GM23338 (cell line): ENCODE data around the gene TBCD. TPM values are rescaled to one million over a fixed set of nuclear protein-coding genes. Genes with fewer than 3 reads are reported as not detected.

Experiments
- ATAC-seq: fragments of 200-7000 bp; cut with Tn5 transposase; 3 replicates; pipeline ENCODE4 v1.9.1; 2020
- DNase-seq: peaks from one replicate; pipeline ENCODE4 v3.0.0-alpha.2; 2015; ENCODE audit warnings: low spot score
- H2AFZ ChIP-seq: fragments of 200-600 bp; sonication (generic); 2 replicates; pipeline ENCODE4 v1.8.0; 2016; ENCODE audit warnings: antibody characterized with exemption, mild to moderate bottlenecking, moderate library complexity
- H3F3A ChIP-seq: fragments of 200-600 bp; sonication (generic); replicated peaks from 2 replicates; pipeline ENCODE4 v1.8.0; 2017; ENCODE audit warnings: antibody characterized with exemption, mixed run types, low read depth
- H3K27ac ChIP-seq: fragments of 200-600 bp; sonication (generic); 2 replicates; pipeline ENCODE4 v1.6.1; 2016; ENCODE audit warnings: low read depth
- H3K27me3 ChIP-seq: fragments of 200-600 bp; sonication (generic); 2 replicates; pipeline ENCODE4 v1.8.0; 2016; ENCODE audit warnings: mild to moderate bottlenecking, mixed run types, moderate library complexity; ENCODE audit not compliant: insufficient read depth
- H3K36me3 ChIP-seq: fragments of 200-600 bp; sonication (generic); 2 replicates; pipeline ENCODE4 v1.8.0; 2016; ENCODE audit warnings: mild to moderate bottlenecking; ENCODE audit not compliant: insufficient read depth
- H3K4me1 ChIP-seq: fragments of 200-600 bp; sonication (generic); 2 replicates; pipeline ENCODE4 v1.8.0; 2016; ENCODE audit warnings: mild to moderate bottlenecking, moderate library complexity; ENCODE audit not compliant: insufficient read depth
- H3K4me2 ChIP-seq: fragments of 200-600 bp; sonication (generic); 2 replicates; pipeline ENCODE4 v1.7.1; 2017; ENCODE audit warnings: mixed run types
- H3K4me3 ChIP-seq: fragments of 200-600 bp; sonication (generic); 2 replicates; pipeline ENCODE4 v1.6.1; 2016; ENCODE audit warnings: mixed run types
- H3K79me2 ChIP-seq: fragments of 200-600 bp; sonication (generic); replicated peaks from 2 replicates; pipeline ENCODE4 v1.8.0; 2017; ENCODE audit warnings: mild to moderate bottlenecking; ENCODE audit not compliant: insufficient read depth
- H3K9me2 ChIP-seq: fragments of 200-600 bp; sonication (generic); 2 replicates; pipeline ENCODE4 v1.8.0; 2017; ENCODE audit not compliant: insufficient read depth
- H4K20me1 ChIP-seq: fragments of 200-600 bp; sonication (generic); replicated peaks from 2 replicates; pipeline ENCODE4 v1.8.0; 2017; ENCODE audit warnings: mild to moderate bottlenecking; ENCODE audit not compliant: insufficient read depth
- H3K27ac Mint-ChIP-seq: 2 replicates; pipeline ENCODE4 v1.8.0; 2020; ENCODE audit warnings: inconsistent platforms, mild to moderate bottlenecking, moderate library complexity, mixed read lengths
- H3K27me3 Mint-ChIP-seq: 3 replicates; pipeline ENCODE4 v1.8.0; 2022; ENCODE audit warnings: low read depth, mild to moderate bottlenecking, moderate library complexity, mixed read lengths, inconsistent platforms; ENCODE audit not compliant: insufficient read depth, poor library complexity
- H3K36me3 Mint-ChIP-seq: 3 replicates; pipeline ENCODE4 v1.8.0; 2021; ENCODE audit warnings: low read depth, mild to moderate bottlenecking, inconsistent platforms, moderate library complexity, mixed read lengths
- H3K4me1 Mint-ChIP-seq: 3 replicates; pipeline ENCODE4 v1.8.0; 2020; ENCODE audit warnings: mild to moderate bottlenecking, inconsistent platforms, mixed read lengths
- H3K4me3 Mint-ChIP-seq: 3 replicates; pipeline ENCODE4 v1.8.0; 2021; ENCODE audit warnings: moderate library complexity, mild to moderate bottlenecking, inconsistent platforms, mixed read lengths
- H3K9me3 Mint-ChIP-seq: 3 replicates; pipeline ENCODE4 v1.8.0; 2020; ENCODE audit warnings: moderate library complexity, mild to moderate bottlenecking, inconsistent platforms, mixed read lengths
- CREB1 ChIP-seq: fragments of 250-450 bp; sonication (Bioruptor Pico); IDR thresholded peaks from 2 replicates; pipeline ENCODE4 v1.5.0; 2020; ENCODE audit warnings: low read depth, mild to moderate bottlenecking, moderate library complexity
- ETS1 ChIP-seq: IDR thresholded peaks from 2 replicates; pipeline ENCODE4 v1.6.1; 2016; ENCODE audit warnings: antibody characterized with exemption
- EZH2 ChIP-seq: fragments of 200-600 bp; sonication (generic); IDR thresholded peaks from one replicate; pipeline ENCODE4 v1.8.0; 2017; ENCODE audit warnings: antibody characterized with exemption, mild to moderate bottlenecking, low read depth; ENCODE audit not compliant: unreplicated experiment
- EZH2phosphoT487 ChIP-seq: fragments of 200-600 bp; sonication (generic); IDR thresholded peaks from one replicate; pipeline ENCODE4 v1.8.1; 2018; ENCODE audit warnings: antibody characterized with exemption; ENCODE audit not compliant: unreplicated experiment
- JUNB ChIP-seq: IDR thresholded peaks from one replicate; pipeline ENCODE4 v1.6.1; 2016; ENCODE audit warnings: antibody characterized with exemption; ENCODE audit not compliant: unreplicated experiment
- NANOG ChIP-seq: IDR thresholded peaks from 2 replicates; pipeline ENCODE4 v1.6.1; 2016; ENCODE audit warnings: antibody characterized with exemption, borderline replicate concordance
- POLR2AphosphoS5 ChIP-seq: IDR thresholded peaks from 2 replicates; pipeline ENCODE4 v1.6.1; 2016; ENCODE audit warnings: antibody characterized with exemption, low read depth
- REST ChIP-seq: IDR thresholded peaks from one replicate; pipeline ENCODE4 v1.6.1; 2018; ENCODE audit warnings: antibody characterized with exemption; ENCODE audit not compliant: unreplicated experiment
- STAT1 ChIP-seq: IDR thresholded peaks from one replicate; pipeline ENCODE4 v1.6.1; 2016; ENCODE audit warnings: antibody characterized with exemption; ENCODE audit not compliant: unreplicated experiment
- ZNF114 ChIP-seq: fragments of 250-450 bp; sonication (Bioruptor Pico); IDR thresholded peaks from 2 replicates; pipeline ENCODE4 v1.5.0; 2020; ENCODE audit warnings: mild to moderate bottlenecking, moderate library complexity
- ZNF331 ChIP-seq: fragments of 250-450 bp; sonication (Bioruptor Pico); IDR thresholded peaks from 2 replicates; pipeline ENCODE4 v1.5.0; 2020; ENCODE audit warnings: low read depth, mild to moderate bottlenecking, moderate library complexity
- polyA plus RNA-seq: library from polyadenylated mRNA; unstranded; fragments of >200 nt; fragmentation: Nextera tagmentation; extraction: Ambion mirVana; gene quantifications from 2 replicates; pipeline ENCODE4 v1.2.1, GENCODE V29; 2016
- total RNA-seq: library from RNA; depleted of rRNA; stranded (reverse); fragments of >200 nt; shearing (Covaris generic); gene quantifications from 2 replicates; pipeline ENCODE4 v1.2.3, GENCODE V29; 2014
- TF ChIP-seq, protein P1 (sequence below), 2 experiments: fragments of 200-600 bp in 1 of 2; sonication (generic) in 1 of 2; conservative IDR thresholded peaks; 2 replicates each; pipeline versions ENCODE4 v1.5.1 to v1.6.1; 2016 to 2017; ENCODE audit warnings: antibody characterized with exemption in 2 of 2, low read depth in 2 of 2, mild to moderate bottlenecking in 2 of 2, moderate library complexity in 1 of 2

The TBCD gene
- total and polyA plus RNA-seq, 2 experiments from 2014 or later = 75.0 to 116 TPM

GRCh38 chr17:82869536-82869935, 117.7 kb downstream of the TBCD start:
- H3K4me2 ChIP-seq = no peak overlapping the region
- peak overlapping the region; percentile 50; the same call in 1 of the 2 replicates for H3K27ac ChIP-seq
- no peak overlapping the region for H2AFZ ChIP-seq
- peaks cover 18% of the 10 kb centered on the region for H3K27me3 Mint-ChIP-seq
- H3K27ac Mint-ChIP-seq = peak overlapping the region; percentile 58; the same call in 1 of the 2 replicates
- TF ChIP-seq ETS1 (no peak), ZNF114 (CRISPR knock-in tag) (no peak), POLR2AphosphoS5 (no peak), REST (no peak), EZH2phosphoT487 (no peak)
- TF ChIP-seq, protein P1, sequence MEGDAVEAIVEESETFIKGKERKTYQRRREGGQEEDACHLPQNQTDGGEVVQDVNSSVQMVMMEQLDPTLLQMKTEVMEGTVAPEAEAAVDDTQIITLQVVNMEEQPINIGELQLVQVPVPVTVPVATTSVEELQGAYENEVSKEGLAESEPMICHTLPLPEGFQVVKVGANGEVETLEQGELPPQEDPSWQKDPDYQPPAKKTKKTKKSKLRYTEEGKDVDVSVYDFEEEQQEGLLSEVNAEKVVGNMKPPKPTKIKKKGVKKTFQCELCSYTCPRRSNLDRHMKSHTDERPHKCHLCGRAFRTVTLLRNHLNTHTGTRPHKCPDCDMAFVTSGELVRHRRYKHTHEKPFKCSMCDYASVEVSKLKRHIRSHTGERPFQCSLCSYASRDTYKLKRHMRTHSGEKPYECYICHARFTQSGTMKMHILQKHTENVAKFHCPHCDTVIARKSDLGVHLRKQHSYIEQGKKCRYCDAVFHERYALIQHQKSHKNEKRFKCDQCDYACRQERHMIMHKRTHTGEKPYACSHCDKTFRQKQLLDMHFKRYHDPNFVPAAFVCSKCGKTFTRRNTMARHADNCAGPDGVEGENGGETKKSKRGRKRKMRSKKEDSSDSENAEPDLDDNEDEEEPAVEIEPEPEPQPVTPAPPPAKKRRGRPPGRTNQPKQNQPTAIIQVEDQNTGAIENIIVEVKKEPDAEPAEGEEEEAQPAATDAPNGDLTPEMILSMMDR (conservative IDR thresholded peaks at IDR 0.05; ENCODE audit: low read depth in 2 of 2) = no peak
- peaks cover 12% of the 10 kb centered on the region for H3K4me1 Mint-ChIP-seq
- H3K4me1 ChIP-seq = no peaks in the 10 kb centered on the region
- DNase-seq = no peak
- no peak overlapping the region for H3K4me3 Mint-ChIP-seq
- H3K27me3 ChIP-seq = no peaks in the 10 kb centered on the region
- no peak for ATAC-seq
- peaks cover 24% of the 10 kb centered on the region for H3K36me3 Mint-ChIP-seq
- H3K4me3 ChIP-seq = no peak overlapping the region
- H3F3A ChIP-seq = no peaks in the 10 kb centered on the region
- 0 out of 2 replicates have a peak, but pooled peaks cover 5% of the 10 kb centered on the region for H4K20me1 ChIP-seq
- peaks cover 40% of the 10 kb centered on the region for H3K79me2 ChIP-seq
- H3K36me3 ChIP-seq = no peaks in the 10 kb centered on the region; the same call in 1 of the 2 replicates
- no peaks in the 10 kb centered on the region; the same call in 2 of the 3 replicates for H3K9me3 Mint-ChIP-seq
- H3K9me2 ChIP-seq = no peaks in the 10 kb centered on the region

DNA sequence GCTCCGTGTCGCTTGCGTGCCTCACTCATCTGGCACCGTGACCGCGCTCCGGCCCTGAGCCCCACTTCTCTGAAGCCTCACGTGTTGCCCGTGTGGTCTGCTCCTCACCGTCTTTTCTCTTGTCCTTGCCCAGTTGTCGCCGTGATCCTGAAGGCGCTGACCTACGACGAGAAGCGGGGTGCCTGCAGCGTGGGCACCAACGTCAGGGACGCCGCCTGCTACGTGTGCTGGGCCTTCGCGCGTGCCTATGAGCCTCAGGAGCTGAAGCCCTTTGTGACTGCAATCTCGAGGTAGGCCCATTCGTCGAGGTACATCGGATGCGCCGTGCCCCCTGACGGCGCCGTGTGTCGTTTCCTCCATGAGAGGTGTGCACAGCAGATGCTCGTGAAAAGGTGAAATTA, 118.2 kb downstream of the TBCD start:
- Histone ChIP-seq H3K9me2 (no peaks in the 10 kb centered on the region), H3K27ac (0 out of 2 replicates have a peak overlapping the region, but pooled peaks have one; percentile 50), H4K20me1 (0 out of 2 replicates have a peak, but pooled peaks cover 5% of the 10 kb centered on the region), H3K4me1 (no peaks in the 10 kb centered on the region), H3K4me3 (no peak overlapping the region), H3F3A (no peaks in the 10 kb centered on the region), H2AFZ (no peak overlapping the region), H3K4me2 (no peak overlapping the region), H3K79me2 (peaks cover 40% of the 10 kb centered on the region), H3K27me3 (no peaks in the 10 kb centered on the region), H3K36me3 (no peaks in the 10 kb centered on the region; the same call in 1 of the 2 replicates)
- ATAC-seq (no peak), DNase-seq (no peak)
- Mint-ChIP-seq H3K4me3 (no peak overlapping the region), H3K9me3 (no peaks in the 10 kb centered on the region; the same call in 2 of the 3 replicates), H3K27ac (peak overlapping the region; percentile 83), H3K4me1 (peaks cover 17% of the 10 kb centered on the region), H3K36me3 (peaks cover 24% of the 10 kb centered on the region), H3K27me3 (peaks cover 18% of the 10 kb centered on the region)
- TF ChIP-seq ZNF331 = no peak
- TF ChIP-seq REST = no peak
- TF ChIP-seq EZH2phosphoT487 = no peak
- TF ChIP-seq ZNF114 (CRISPR knock-in tag) = no peak
- no peak for TF ChIP-seq POLR2AphosphoS5
- TF ChIP-seq STAT1 = no peak
- no peak for TF ChIP-seq CREB1 (CRISPR knock-in tag)
- TF ChIP-seq JUNB = no peak
- TF ChIP-seq ETS1 = no peak
- TF ChIP-seq EZH2 = no peak
- TF ChIP-seq NANOG = no peak
